Measurements from ENCODE around the gene ICE1. TPM values are rescaled to one million over a fixed set of nuclear protein-coding genes. Genes with fewer than 3 reads are reported as not detected.

ICE1 gene
- total and polyA plus RNA-seq, 9 of the 15 experiments (the other 6 are each of a cell fraction or from before 2014, with no cell fraction given): 4.9 to 47.4 (median 28.2) TPM

DNA sequence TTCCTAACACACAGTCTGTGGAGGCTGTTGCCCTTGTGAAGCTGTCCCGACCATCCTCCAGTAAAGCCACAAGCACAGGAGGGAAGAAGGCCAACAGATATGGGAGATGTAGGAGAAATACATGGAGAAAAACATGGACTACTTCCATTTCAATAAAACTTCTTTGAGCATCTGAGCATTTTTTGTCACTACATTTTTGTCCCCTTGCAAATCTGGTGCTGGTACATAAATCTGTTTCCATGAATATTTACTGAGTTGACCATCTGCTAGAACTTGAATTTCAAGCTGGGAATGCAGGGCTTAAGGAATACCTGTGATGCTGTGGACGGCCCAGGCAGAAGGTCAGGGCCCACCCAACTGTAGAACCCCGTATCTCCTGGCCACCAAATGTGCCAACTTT, 43.9 kb upstream of the ICE1 start:
- Histone ChIP-seq H4K20me1 (replicated peaks; ENCODE audit: control insufficient read depth, insufficient read depth, low read length) (no peaks in the 10 kb centered on the region), H3K27me3 (ENCODE audit: control insufficient read depth in 2 of 2, insufficient read depth in 2 of 2, low read length in 2 of 2) (peaks cover 0 to 6% of the 10 kb centered on the region in 2 experiments; a peak in 2 of 5 replicates), H3K4me2 (ENCODE audit: insufficient read depth, low read length) (no peak overlapping the region), H3K9me1 (ENCODE audit: control insufficient read depth, insufficient read depth, low read length) (no peaks in the 10 kb centered on the region), H2AFZ (ENCODE audit: low read depth, low read length) (no peak overlapping the region), H3K36me3 (ENCODE audit: control insufficient read depth, insufficient read depth, low read length) (no peaks in the 10 kb centered on the region), H3K4me3 (no peak overlapping the region), H3K4me1 (replicated peaks in 1 of 2; ENCODE audit: control insufficient read depth in 2 of 2, insufficient read depth in 2 of 2, low read length in 2 of 2) (peaks cover 0 to 10% of the 10 kb centered on the region in 2 experiments; a peak in 2 of 5 replicates), H3K9ac (ENCODE audit: insufficient read depth in 1 of 2, low read depth in 2 of 2, low read length in 2 of 2) (no peak overlapping the region), H3K79me2 (ENCODE audit: control insufficient read depth, insufficient read depth, low read length) (no peaks in the 10 kb centered on the region), H3K27ac (ENCODE audit: extremely low read depth, low read depth, low read length) (no peak overlapping the region), H3K9me3 (replicated peaks; ENCODE audit: control insufficient read depth, insufficient read depth, low read depth, low read length) (no peaks in the 10 kb centered on the region)
- ChIA-PET POLR2A (interaction anchor here (0.6 kb wide), 1 partner anchor 804 kb away, joined by 4 read pairs; no protein-coding TSS in a partner anchor), CTCF (ENCODE audit: low intra/inter-chr PET ratio) (no interaction called here)
- FAIRE-seq: no peak
- in situ Hi-C loops (cut with MboI) (no loop called here), intact Hi-C loops (cut with micrococcal nuclease) (no loop called here)
- DNase-seq (ENCODE audit: extremely low read depth in 1 of 4, low spot score in 3 of 4): no peak
- BruUV-seq (replicated peaks): no TSS peak
- ATAC-seq: no peak
- TF ChIP-seq E2F8 (IDR thresholded peaks at IDR 0.05; ENCODE audit: low read depth, partially characterized antibody) (no peak), BMI1 (IDR thresholded peaks at IDR 0.05; ENCODE audit: low read length) (no peak), ZNF12 (CRISPR knock-in tag; IDR thresholded peaks at IDR 0.05) (no peak), SMARCC2 (IDR thresholded peaks at IDR 0.05; ENCODE audit: low read depth) (no peak), KDM5B (IDR thresholded peaks at IDR 0.05; ENCODE audit: insufficient replicate concordance, low read depth, low read length) (no peak), BDP1 (IDR thresholded peaks at IDR 0.05; ENCODE audit: insufficient read depth, insufficient read length) (no peak), POLR2AphosphoS2 (IDR thresholded peaks at IDR 0.05; ENCODE audit: low read length) (no peak), GABPB1 (CRISPR knock-in tag; IDR thresholded peaks at IDR 0.05) (no peak), ZNF143 (CRISPR knock-in tag; IDR thresholded peaks at IDR 0.05) (no peak)
- WGBS (ENCODE audit: insufficient coverage, low coverage, missing lambda C conversion rate): 0% methylated on average over 3 of the region's 3 CpGs

Data from K562 (cell line).